Ascending aorta (tissue), 2 donors: ENCODE measurements around the gene KCNJ5. TPM values are rescaled to one million over a fixed set of nuclear protein-coding genes. Genes with fewer than 3 reads are reported as not detected.

ENCODE experiments used
- DNase-seq, 2 donors: peaks; one replicate each; pipeline ENCODE4 v3.0.0-alpha.2; 2019; ENCODE audit warnings: low spot score in 2 of 2
- H3K27ac ChIP-seq, 2 donors: fragments of 200-600 bp; sonication (generic); one replicate each; pipeline ENCODE4 v1.5.1; 2016 to 2017; ENCODE audit warnings: mild to moderate bottlenecking in 1 of 2
- H3K27me3 ChIP-seq: fragments of 200-600 bp; sonication (generic); one replicate; pipeline ENCODE4 v1.5.1; 2017
- H3K36me3 ChIP-seq, 2 donors: fragments of 200-600 bp; sonication (generic); one replicate each; pipeline ENCODE4 v1.5.1; 2016
- H3K4me1 ChIP-seq, 2 donors: fragments of 200-600 bp; sonication (generic); one replicate each; pipeline ENCODE4 v1.5.1; 2016 to 2017; ENCODE audit warnings: mild to moderate bottlenecking in 1 of 2
- H3K4me3 ChIP-seq, 2 donors: fragments of 200-600 bp; sonication (generic); one replicate each; pipeline ENCODE4 v1.5.1; 2016 to 2017; ENCODE audit warnings: mild to moderate bottlenecking in 1 of 2
- H3K9me3 ChIP-seq, 2 donors: fragments of 200-600 bp; sonication (generic); one replicate each; pipeline ENCODE4 v1.5.1; 2016
- intact Hi-C: fragments of 100-400 bp; cut with DNase I; formaldehyde crosslinking; loops from one replicate; pipeline ENCODE4 v1.15.1; 2023
- total RNA-seq: library from RNA; depleted of rRNA; stranded (reverse); fragments of >200 nt; gene quantifications from one replicate; pipeline ENCODE4 v1.1.0, GENCODE V29; 2016
- TF ChIP-seq, protein P1 (sequence below), 3 experiments: fragments of 200-600 bp in 2 of 3; fragments of 450-650 bp in 1 of 3; sonication (generic) in 2 of 3; IDR thresholded peaks; one replicate each; pipeline ENCODE4 v1.5.1; 2016 to 2019; ENCODE audit warnings: antibody characterized with exemption in 3 of 3, mild to moderate bottlenecking in 1 of 3, moderate library complexity in 1 of 3

KCNJ5 gene
- total RNA-seq, 1 donor from 2014 or later: 0.53 TPM

- Histone ChIP-seq H3K9me3 (no peaks in the 10 kb centered on the region), H3K36me3 (no peaks in the 10 kb centered on the region), H3K4me1 (no peaks in the 10 kb centered on the region), H3K4me3 (no peak overlapping the region), H3K27me3 (no peaks in the 10 kb centered on the region), H3K27ac (no peak overlapping the region)
- intact Hi-C loops: no loop called here
- DNase-seq: no peak
- TF ChIP-seq, protein P1, sequence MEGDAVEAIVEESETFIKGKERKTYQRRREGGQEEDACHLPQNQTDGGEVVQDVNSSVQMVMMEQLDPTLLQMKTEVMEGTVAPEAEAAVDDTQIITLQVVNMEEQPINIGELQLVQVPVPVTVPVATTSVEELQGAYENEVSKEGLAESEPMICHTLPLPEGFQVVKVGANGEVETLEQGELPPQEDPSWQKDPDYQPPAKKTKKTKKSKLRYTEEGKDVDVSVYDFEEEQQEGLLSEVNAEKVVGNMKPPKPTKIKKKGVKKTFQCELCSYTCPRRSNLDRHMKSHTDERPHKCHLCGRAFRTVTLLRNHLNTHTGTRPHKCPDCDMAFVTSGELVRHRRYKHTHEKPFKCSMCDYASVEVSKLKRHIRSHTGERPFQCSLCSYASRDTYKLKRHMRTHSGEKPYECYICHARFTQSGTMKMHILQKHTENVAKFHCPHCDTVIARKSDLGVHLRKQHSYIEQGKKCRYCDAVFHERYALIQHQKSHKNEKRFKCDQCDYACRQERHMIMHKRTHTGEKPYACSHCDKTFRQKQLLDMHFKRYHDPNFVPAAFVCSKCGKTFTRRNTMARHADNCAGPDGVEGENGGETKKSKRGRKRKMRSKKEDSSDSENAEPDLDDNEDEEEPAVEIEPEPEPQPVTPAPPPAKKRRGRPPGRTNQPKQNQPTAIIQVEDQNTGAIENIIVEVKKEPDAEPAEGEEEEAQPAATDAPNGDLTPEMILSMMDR (IDR thresholded peaks at IDR 0.05): no peak
These were observed 38.8 kb downstream of the KCNJ5 start for GRCh38 chr11:128929991-128930390.

DNA sequence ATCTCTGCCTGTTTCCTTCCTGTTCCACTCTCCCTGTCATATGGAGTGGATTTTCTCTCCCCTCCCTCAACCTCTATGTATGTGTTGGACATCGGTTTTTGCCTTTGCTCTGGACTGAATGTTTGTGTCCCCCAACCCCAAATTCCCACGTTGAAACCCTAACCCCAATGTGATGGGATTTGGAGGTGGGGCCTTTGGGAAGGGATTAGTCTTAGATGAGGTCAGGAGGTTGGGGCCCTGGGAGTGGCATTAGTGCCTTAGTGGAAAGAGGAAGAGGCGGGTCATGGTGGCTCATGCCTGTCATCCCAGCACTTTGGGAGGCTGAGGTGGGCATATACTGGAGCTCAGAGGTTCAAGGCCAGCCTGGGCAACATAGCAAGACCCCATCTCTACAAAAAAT lies 39.9 kb downstream of the KCNJ5 start:
- Histone ChIP-seq H3K27me3 (no peaks in the 10 kb centered on the region), H3K9me3 (no peaks in the 10 kb centered on the region), H3K36me3 (no peaks in the 10 kb centered on the region), H3K4me1 (no peaks in the 10 kb centered on the region), H3K27ac (no peak overlapping the region), H3K4me3 (no peak overlapping the region)
- TF ChIP-seq, protein P1 (IDR thresholded peaks at IDR 0.05): no peak
- intact Hi-C loops: no loop called here
- no peak for DNase-seq

GRCh38 chr11:128931668-128932067 lies 40.5 kb downstream of the KCNJ5 start:
- Histone ChIP-seq H3K9me3 (no peaks in the 10 kb centered on the region), H3K27ac (no peak overlapping the region), H3K36me3 (no peaks in the 10 kb centered on the region), H3K4me1 (no peaks in the 10 kb centered on the region), H3K27me3 (no peaks in the 10 kb centered on the region), H3K4me3 (no peak overlapping the region)
- DNase-seq: no peak
- TF ChIP-seq, protein P1 (IDR thresholded peaks at IDR 0.05): no peak
- intact Hi-C loops: no loop called here

DNA sequence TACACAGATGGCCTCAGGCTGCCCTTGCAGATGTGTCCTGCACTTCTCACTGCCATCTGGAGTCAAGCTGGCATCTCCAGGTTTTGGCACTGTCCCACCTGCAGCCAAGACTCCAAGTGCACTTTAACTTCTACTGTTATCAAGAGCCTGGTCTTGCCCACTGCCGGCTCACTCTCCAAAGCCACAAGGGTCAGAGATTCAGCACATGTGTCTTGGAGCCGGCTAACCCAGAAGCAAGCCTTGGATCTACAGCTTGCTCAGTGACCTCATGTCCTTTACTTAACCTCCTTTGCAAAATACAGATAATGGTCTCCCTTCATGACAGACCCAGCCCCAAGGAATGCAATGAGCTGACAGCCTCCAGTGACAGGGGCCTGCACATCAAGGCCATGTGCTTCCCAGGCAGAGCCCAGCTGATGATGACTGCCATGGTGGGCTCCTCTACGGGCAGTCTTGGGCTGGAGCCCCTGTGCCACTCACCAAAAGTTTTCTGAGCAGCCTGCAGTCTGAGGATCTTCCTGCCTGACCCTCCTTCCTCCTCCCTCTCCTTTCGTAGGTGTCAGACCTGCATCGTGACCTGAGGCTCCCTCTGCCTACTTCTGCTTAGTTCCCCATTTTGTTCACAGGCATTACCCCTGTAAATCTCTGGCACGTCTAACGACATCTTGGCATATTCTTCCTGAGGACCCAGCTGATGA lies 42.5 kb downstream of the KCNJ5 start:
- H3K36me3 ChIP-seq: no peaks in the 10 kb centered on the region
- no peaks in the 10 kb centered on the region for H3K4me1 ChIP-seq
- DNase-seq: no peak
- H3K27me3 ChIP-seq: no peaks in the 10 kb centered on the region
- intact Hi-C loops: no loop called here
- TF ChIP-seq, protein P1 (IDR thresholded peaks at IDR 0.05): no peak
- no peaks in the 10 kb centered on the region for H3K9me3 ChIP-seq
- no peak overlapping the region for H3K27ac ChIP-seq
- no peak overlapping the region for H3K4me3 ChIP-seq

DNA sequence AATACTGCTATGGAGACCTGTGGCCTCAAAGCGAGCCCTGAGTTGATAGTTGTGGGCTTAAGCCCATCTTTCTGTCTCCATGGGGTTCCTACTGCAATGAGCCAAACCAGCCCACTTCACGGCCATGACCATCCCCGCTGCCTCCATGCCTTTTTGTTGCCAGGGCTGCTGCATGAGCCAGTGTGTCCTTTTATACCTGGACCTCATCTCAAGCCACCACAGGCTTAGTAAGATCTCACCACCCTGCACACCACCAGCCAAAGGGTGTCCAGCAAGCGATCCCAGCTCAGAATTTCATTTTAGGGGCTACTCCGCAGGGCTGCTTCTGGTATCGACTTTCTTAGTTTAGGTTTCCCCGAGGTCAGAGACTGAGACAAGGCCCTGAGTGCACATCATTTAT lies 43.2 kb downstream of the KCNJ5 start:
- no peaks in the 10 kb centered on the region for H3K4me1 ChIP-seq
- intact Hi-C loops: no loop called here

More for the DNA sequence above, 43.2 kb downstream of the KCNJ5 start:
- no peak overlapping the region for H3K4me3 ChIP-seq
- no peak overlapping the region for H3K27ac ChIP-seq
- no peaks in the 10 kb centered on the region for H3K9me3 ChIP-seq
- TF ChIP-seq, protein P1 (IDR thresholded peaks at IDR 0.05): no peak
- DNase-seq: no peak
- H3K36me3 ChIP-seq: no peaks in the 10 kb centered on the region
- no peaks in the 10 kb centered on the region for H3K27me3 ChIP-seq
